Measurements from ENCODE around the gene BBS5. TPM values are rescaled to one million over a fixed set of nuclear protein-coding genes. Genes with fewer than 3 reads are reported as not detected.

The BBS5 gene
- 1.2 and 2.1 TPM in 2 replicates for total RNA-seq

DNA sequence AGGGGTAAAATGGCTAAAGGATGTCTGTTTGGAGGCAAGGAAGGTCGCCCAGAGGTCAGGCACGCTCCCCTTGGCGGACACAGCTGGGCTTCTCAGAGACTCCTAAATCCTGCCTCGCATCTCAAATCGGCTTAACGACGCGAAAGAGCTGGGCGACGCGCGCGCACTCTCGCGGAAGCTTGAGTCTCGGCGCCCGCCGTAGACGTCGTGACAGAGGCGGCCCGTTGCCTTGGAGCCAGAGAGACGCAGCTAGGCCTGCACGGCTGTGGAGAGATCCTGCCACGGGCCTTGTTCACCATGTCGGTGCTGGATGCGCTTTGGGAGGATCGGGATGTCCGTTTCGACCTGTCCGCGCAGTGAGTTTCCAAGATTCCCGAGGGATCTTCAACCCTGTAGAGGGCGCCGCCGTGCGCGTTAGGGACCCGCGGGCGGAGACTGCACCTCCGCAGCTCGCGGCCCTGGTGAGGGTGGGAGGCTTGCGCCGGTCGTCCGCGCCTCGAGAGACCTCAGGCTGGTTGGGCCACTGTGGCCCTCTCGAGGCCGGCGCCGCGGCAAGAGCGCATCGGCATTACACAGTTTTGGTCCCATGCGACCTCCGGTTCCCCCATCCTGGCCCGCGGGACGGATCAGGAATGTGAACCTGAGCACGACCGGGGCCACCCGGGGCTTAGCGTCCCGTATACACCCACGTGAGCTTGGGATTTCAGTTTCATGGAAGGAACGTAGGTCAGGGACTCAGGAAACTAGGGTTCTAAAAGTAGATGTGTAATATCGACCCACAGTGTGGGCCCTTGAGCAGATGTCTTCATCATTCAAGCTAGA lies at the start of gene BBS5:
TSS of gene BBS5 (plus strand) at position 238 of the 822 bp plus-strand sequence. CDS start at position 298, 60 bp downstream.

DNA sequence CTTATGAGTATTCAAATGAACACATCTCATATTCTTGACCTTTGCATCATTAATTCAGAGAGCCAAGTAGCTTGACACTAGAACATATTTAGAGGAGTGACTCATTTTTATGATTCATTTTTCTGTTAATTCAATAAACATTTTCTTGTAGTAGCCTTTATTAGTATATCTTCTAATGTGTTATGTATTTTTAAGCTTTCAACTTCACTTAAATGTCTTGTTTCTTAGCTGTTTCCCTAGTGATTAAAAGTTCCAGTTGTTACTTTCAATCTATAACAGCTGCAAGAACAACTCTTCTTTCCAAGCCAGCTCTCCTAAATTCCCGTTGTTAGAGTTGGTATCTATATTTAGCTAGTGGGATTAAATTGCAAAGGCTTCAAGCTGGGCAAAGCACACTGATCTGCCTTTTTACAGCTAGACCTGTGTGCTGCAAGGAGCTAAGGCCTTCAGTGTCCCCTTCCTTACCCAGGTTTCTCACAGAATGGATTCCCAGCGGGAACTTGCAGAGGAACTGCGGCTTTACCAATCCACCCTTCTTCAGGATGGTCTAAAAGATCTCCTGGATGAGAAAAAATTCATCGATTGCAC lies 30.1 kb downstream of the BBS5 start, which contains the start of gene KLHL41:
TSS of gene KLHL41 (plus strand) at position 405 of the 588 bp plus-strand sequence. CDS start at position 482, 77 bp downstream.

Other genes with a start within 250 kb of the BBS5 start
- under 0.01 TPM in 1 of 2 replicates, not detected in the other for gene LRP2, start 117.0 kb upstream of the BBS5 start, total RNA-seq
- gene KLHL41, start 30.2 kb downstream of the BBS5 start, total RNA-seq: 0.24 TPM in 1 of 2 replicates, not detected in the other
- 19.5 and 19.8 TPM in 2 replicates for gene FASTKD1, start 94.4 kb downstream of the BBS5 start, total RNA-seq
- gene PPIG, start 104.9 kb downstream of the BBS5 start, total RNA-seq: 19.0 and 19.8 TPM in 2 replicates
- not detected in 2 replicates for gene CFAP210, start 214.9 kb downstream of the BBS5 start, total RNA-seq
- gene PHOSPHO2, start 215.0 kb downstream of the BBS5 start, total RNA-seq: 0.96 and 1.3 TPM in 2 replicates